Spinal cord (tissue), 10 donors: ENCODE results near the gene FAHD1. TPM values are rescaled to one million over a fixed set of nuclear protein-coding genes. Genes with fewer than 3 reads are reported as not detected.

Experiments
- DNase-seq, 6 donors: peaks; one replicate each; pipeline versions ENCODE4 v3.0.0 to v3.0.0-alpha.2; 2013 to 2015; ENCODE audit warnings: low spot score in 6 of 6, low read depth in 4 of 6
- H3K27ac ChIP-seq: one replicate; pipeline ENCODE4 v1.5.1; 2013; ENCODE audit warnings: low read depth, low read length, control low read depth
- H3K27me3 ChIP-seq: one replicate; pipeline ENCODE4 v1.6.1; 2013; ENCODE audit warnings: low read length; ENCODE audit not compliant: control insufficient read depth, insufficient read depth
- H3K36me3 ChIP-seq: one replicate; pipeline ENCODE4 v1.6.1; 2013; ENCODE audit warnings: low read length; ENCODE audit not compliant: control insufficient read depth, insufficient read depth
- H3K4me1 ChIP-seq: one replicate; pipeline ENCODE4 v1.6.1; 2013; ENCODE audit warnings: low read length; ENCODE audit not compliant: control insufficient read depth, insufficient read depth
- H3K4me3 ChIP-seq: one replicate; pipeline ENCODE4 v1.5.1; 2013; ENCODE audit warnings: low read depth, low read length, control low read depth
- H3K9me3 ChIP-seq: one replicate; pipeline ENCODE4 v1.6.1; 2013; ENCODE audit warnings: low read length; ENCODE audit not compliant: control insufficient read depth, insufficient read depth
- WGBS: methylation state at CpG from one replicate; pipeline ENCODE4 v1.1.5; 2013; ENCODE audit warnings: missing lambda C conversion rate; ENCODE audit not compliant: insufficient coverage; 5-methylcytosine and 5-hydroxymethylcytosine counted together
- polyA plus RNA-seq, 2 donors: library from polyadenylated mRNA; unstranded; fragments of 120-200 nt; gene quantifications; one replicate each; pipeline ENCODE4 v1.2.1, GENCODE V29; 2013; ENCODE audit not compliant: insufficient read length in 2 of 2
- total RNA-seq, 2 donors: library from RNA; depleted of rRNA in 1 of 2; stranded (reverse); fragments of 120-200 nt in 1 of 2; fragments of >200 nt in 1 of 2; gene quantifications; one replicate each; pipeline versions ENCODE4 v1.2.3 to v1.2.4, GENCODE V29; 2013 to 2014
- donor health status: healthy.

The FAHD1 gene
- total and polyA plus RNA-seq, 4 donors: 29.8 to 39.0 (median 37.0) TPM

- Histone ChIP-seq H3K9me3 (no peaks in the 10 kb centered on the region), H3K36me3 (peaks cover 73% of the 10 kb centered on the region), H3K4me1 (no peaks in the 10 kb centered on the region), H3K27ac (peak overlapping the region; percentile 15), H3K4me3 (no peak overlapping the region), H3K27me3 (no peaks in the 10 kb centered on the region)
- 97% methylated on average over 4 of the region's 11 CpGs for WGBS
- no peak for DNase-seq
Observed at GRCh38 chr16:1815461-1815860, 11.5 kb upstream of the FAHD1 start.

GRCh38 chr16:1816396-1817275, 10.4 kb upstream of the FAHD1 start:
- Histone ChIP-seq H3K9me3 (no peaks in the 10 kb centered on the region), H3K4me1 (no peaks in the 10 kb centered on the region), H3K27me3 (no peaks in the 10 kb centered on the region), H3K4me3 (no peak overlapping the region), H3K36me3 (peaks cover 78% of the 10 kb centered on the region), H3K27ac (no peak overlapping the region)
- 96% methylated on average over 35 of the region's 40 CpGs for WGBS
- DNase-seq: no peak

DNA sequence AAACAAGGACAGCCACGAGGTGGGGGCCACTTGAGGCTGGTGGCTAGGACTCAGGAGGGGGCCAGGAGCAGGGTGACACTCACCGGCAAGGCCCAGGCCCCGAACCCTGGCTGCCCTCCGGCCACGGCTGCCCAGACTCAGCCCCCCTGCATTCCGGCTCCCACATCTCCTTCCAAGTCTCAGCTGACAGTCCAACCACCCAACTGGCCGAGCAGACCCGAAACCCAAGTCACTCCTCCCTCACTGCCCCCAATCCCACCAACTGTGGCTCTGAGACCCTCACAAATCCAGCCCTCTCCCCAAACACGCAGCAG, 9.8 kb upstream of the FAHD1 start:
- Histone ChIP-seq H3K36me3 (peaks cover 84% of the 10 kb centered on the region), H3K4me3 (no peak overlapping the region), H3K27ac (no peak overlapping the region), H3K27me3 (no peaks in the 10 kb centered on the region), H3K9me3 (no peaks in the 10 kb centered on the region), H3K4me1 (no peaks in the 10 kb centered on the region)
- WGBS: 91% methylated on average over 9 of the region's 9 CpGs
- DNase-seq: no peak

- Histone ChIP-seq H3K4me1 (no peaks in the 10 kb centered on the region), H3K27me3 (no peaks in the 10 kb centered on the region), H3K9me3 (no peaks in the 10 kb centered on the region), H3K4me3 (no peak overlapping the region), H3K36me3 (peaks cover 86% of the 10 kb centered on the region), H3K27ac (no peak overlapping the region)
- WGBS: 95% methylated on average over 16 of the region's 17 CpGs
- DNase-seq: no peak
Observed at GRCh38 chr16:1817716-1818115, 9.3 kb upstream of the FAHD1 start.

DNA sequence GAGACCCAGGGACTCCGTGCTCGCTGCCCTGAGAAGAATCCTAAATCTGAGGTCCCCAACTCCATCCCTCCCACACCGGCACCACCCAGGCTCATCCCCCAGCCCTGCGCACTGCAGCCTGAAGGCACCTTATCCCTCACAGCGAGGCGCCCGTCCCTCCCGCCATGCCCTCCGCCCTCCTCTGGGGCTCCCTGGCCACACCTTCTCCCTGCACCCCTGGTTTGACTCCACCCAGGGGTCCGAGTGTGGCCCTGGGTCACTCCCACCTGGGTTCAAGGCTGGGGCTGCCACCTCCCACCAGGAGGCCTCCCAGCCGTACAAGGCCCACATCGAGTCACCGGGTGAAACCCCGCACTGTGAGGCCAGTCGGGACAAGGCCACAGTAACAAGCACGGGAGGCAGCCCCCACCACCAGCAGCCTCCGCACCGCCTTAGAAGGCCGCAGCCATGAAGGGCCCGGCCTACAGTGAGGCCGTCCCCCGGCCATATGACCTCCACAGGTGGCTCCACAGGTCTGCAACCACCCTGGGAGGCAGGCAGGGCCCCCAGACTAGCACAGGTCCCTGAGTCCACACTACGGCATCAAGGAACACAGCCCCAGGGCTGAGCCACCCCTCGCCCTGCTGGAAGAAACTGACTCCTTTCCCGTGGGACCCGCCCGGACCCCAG, 8.7 kb upstream of the FAHD1 start:
- no peaks in the 10 kb centered on the region for H3K27me3 ChIP-seq
- H3K27ac ChIP-seq: no peak overlapping the region
- H3K4me1 ChIP-seq: no peaks in the 10 kb centered on the region
- no peak for DNase-seq
- no peaks in the 10 kb centered on the region for H3K9me3 ChIP-seq
- H3K36me3 ChIP-seq: peaks cover 86% of the 10 kb centered on the region
- no peak overlapping the region for H3K4me3 ChIP-seq
- 96% methylated on average over 27 of the region's 27 CpGs for WGBS

- H3K27me3 ChIP-seq: no peaks in the 10 kb centered on the region
- H3K36me3 ChIP-seq: peaks cover 82% of the 10 kb centered on the region
- H3K9me3 ChIP-seq: no peaks in the 10 kb centered on the region
- WGBS: 92% methylated on average over 34 of the region's 35 CpGs
- H3K27ac ChIP-seq: no peak overlapping the region
- H3K4me3 ChIP-seq: no peak overlapping the region
- DNase-seq: no peak
- H3K4me1 ChIP-seq: peaks cover 3% of the 10 kb centered on the region
Observed at GRCh38 chr16:1818873-1819525, 8.0 kb upstream of the FAHD1 start.

DNA sequence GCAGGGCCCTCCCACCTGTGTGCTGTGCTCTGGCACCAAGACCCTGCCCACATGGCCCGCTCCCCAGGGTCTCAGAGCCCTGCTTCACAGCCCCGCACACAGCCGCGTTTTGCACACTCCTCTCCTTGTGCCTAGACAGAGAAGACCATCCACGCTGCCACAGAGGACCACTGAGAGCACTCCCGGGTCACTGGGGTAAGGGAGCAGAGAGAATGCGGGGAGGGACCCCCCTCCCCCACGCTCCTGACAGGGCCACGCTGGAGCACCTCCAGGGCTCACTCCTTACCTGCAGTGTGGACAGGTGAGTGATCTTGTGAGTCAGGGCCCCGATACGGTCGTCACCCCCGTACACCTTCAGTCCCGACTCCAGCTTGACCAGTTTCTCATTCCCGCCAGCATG, 7.4 kb upstream of the FAHD1 start:
- Histone ChIP-seq H3K9me3 (no peaks in the 10 kb centered on the region), H3K27ac (no peak overlapping the region), H3K36me3 (peaks cover 80% of the 10 kb centered on the region), H3K27me3 (no peaks in the 10 kb centered on the region), H3K4me1 (peaks cover 3% of the 10 kb centered on the region), H3K4me3 (no peak overlapping the region)
- DNase-seq: no peak
- 97% methylated on average over 10 of the region's 15 CpGs for WGBS

- Histone ChIP-seq H3K36me3 (peaks cover 84% of the 10 kb centered on the region), H3K4me3 (no peak overlapping the region), H3K9me3 (no peaks in the 10 kb centered on the region), H3K27ac (no peak overlapping the region), H3K27me3 (no peaks in the 10 kb centered on the region), H3K4me1 (peaks cover 8% of the 10 kb centered on the region)
- WGBS: 94% methylated on average over 21 of the region's 25 CpGs
- DNase-seq: no peak
Observed at GRCh38 chr16:1820096-1820945, 6.7 kb upstream of the FAHD1 start.

DNA sequence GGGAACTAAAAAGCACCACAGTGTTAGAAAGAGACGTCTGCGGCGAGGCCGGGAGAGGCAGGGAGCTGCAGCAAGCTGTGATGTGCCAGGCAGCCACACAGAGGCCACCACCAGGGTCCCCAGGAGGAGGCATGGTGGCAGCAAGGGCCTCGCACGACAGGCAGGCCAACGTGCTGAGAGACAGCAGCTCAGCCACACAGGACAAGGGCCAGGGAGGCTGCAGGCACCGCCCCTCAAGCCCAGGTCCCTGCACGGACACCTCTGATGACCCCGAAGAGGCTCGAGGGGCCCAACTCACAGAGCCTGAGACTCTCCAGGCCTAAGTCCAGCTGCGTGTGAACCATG, 6.1 kb upstream of the FAHD1 start:
- 95% methylated on average over 12 of the region's 12 CpGs for WGBS

More for the DNA sequence above, 6.1 kb upstream of the FAHD1 start:
- no peaks in the 10 kb centered on the region for H3K9me3 ChIP-seq
- H3K4me3 ChIP-seq: no peak overlapping the region
- peaks cover 14% of the 10 kb centered on the region for H3K4me1 ChIP-seq
- peaks cover 80% of the 10 kb centered on the region for H3K36me3 ChIP-seq
- no peak overlapping the region for H3K27ac ChIP-seq
- DNase-seq: no peak
- H3K27me3 ChIP-seq: no peaks in the 10 kb centered on the region
